ENCODE results near the gene GAA. TPM values are rescaled to one million over a fixed set of nuclear protein-coding genes. Genes with fewer than 3 reads are reported as not detected.

Gene GAA
- polyA plus RNA-seq, 1 of the 3 experiments (the other 2 are of a cell fraction), result 27.3 TPM

DNA sequence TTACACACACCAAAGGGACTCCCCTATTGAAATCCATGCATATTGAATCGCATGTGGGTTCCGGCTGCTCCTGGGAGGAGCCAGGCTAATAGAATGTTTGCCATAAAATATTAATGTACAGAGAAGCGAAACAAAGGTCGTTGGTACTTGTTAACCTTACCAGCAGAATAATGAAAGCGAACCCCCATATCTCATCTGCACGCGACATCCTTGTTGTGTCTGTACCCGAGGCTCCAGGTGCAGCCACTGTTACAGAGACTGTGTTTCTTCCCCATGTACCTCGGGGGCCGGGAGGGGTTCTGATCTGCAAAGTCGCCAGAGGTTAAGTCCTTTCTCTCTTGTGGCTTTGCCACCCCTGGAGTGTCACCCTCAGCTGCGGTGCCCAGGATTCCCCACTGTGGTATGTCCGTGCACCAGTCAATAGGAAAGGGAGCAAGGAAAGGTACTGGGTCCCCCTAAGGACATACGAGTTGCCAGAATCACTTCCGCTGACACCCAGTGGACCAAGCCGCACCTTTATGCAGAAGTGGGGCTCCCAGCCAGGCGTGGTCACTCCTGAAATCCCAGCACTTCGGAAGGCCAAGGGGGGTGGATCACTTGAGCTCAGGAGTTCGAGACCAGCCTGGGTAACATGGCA, 2.2 kb downstream of the GAA start:
- Histone ChIP-seq H3K36me3 (replicated peaks in 1 of 2; ENCODE audit: control insufficient read depth in 1 of 2, insufficient read depth in 2 of 2, low read length in 1 of 2) (peaks cover 0 to 8% of the 10 kb centered on the region in 2 experiments), H3K9ac (no peak overlapping the region), H3K9me3 (no peaks in the 10 kb centered on the region), H3K79me2 (ENCODE audit: insufficient read depth) (peaks cover 8% of the 10 kb centered on the region), H3K4me3 (ENCODE audit: low read depth in 2 of 2, low read length in 1 of 2) (no peak overlapping the region), H3K9me2 (no peaks in the 10 kb centered on the region), H3K4me2 (no peak overlapping the region), H3K27ac (ENCODE audit: low read depth in 2 of 2, low read length in 1 of 2) (no peak overlapping the region), H3F3A (replicated peaks; ENCODE audit: insufficient read depth) (no peaks in the 10 kb centered on the region), H3K27me3 (ENCODE audit: insufficient read depth) (no peaks in the 10 kb centered on the region), H2AFZ (ENCODE audit: low read depth) (no peak overlapping the region), H3K4me1 (ENCODE audit: control insufficient read depth in 1 of 2, insufficient read depth in 2 of 2, low read depth in 1 of 2, low read length in 1 of 2) (peaks cover 6 to 23% of the 10 kb centered on the region in 2 experiments; a peak in 3 of 4 replicates), H4K20me1 (ENCODE audit: insufficient read depth) (no peaks in the 10 kb centered on the region)
- TF ChIP-seq RAD21 (IDR thresholded peaks at IDR 0.05; ENCODE audit: low read length) (no peak), FOXJ3 (CRISPR knock-in tag; IDR thresholded peaks at IDR 0.05) (no peak), YY1 (IDR thresholded peaks at IDR 0.05; ENCODE audit: low read depth) (no peak), RFX5 (IDR thresholded peaks at IDR 0.05; ENCODE audit: low read length) (no peak), CHD2 (IDR thresholded peaks at IDR 0.05; ENCODE audit: low read length, partially characterized antibody) (no peak), ELF1 (IDR thresholded peaks at IDR 0.05) (no peak), TAF1 (IDR thresholded peaks at IDR 0.05; ENCODE audit: borderline replicate concordance, low read depth, low read length) (no peak), NFIC (IDR thresholded peaks at IDR 0.05; ENCODE audit: borderline replicate concordance) (no peak), MXI1 (IDR thresholded peaks at IDR 0.05; ENCODE audit: low read depth, low read length) (no peak), POLR2AphosphoS5 (IDR thresholded peaks at IDR 0.05; ENCODE audit: low read depth, low read length) (no peak), SIN3A (IDR thresholded peaks at IDR 0.05; ENCODE audit: borderline replicate concordance, low read depth, low read length) (no peak), EP300 (IDR thresholded peaks at IDR 0.05; ENCODE audit: borderline replicate concordance in 1 of 2, low read depth in 1 of 2, low read length in 1 of 2) (no peak), TEAD4 (IDR thresholded peaks at IDR 0.05; ENCODE audit: borderline replicate concordance, insufficient read depth) (no peak), NRF1 (IDR thresholded peaks at IDR 0.05; ENCODE audit: low read depth, low read length) (no peak), TCF12 (IDR thresholded peaks at IDR 0.05) (no peak), FOSL2 (IDR thresholded peaks at IDR 0.05; ENCODE audit: borderline replicate concordance, low read depth) (no peak)
- TF ChIP-seq, protein P1, sequence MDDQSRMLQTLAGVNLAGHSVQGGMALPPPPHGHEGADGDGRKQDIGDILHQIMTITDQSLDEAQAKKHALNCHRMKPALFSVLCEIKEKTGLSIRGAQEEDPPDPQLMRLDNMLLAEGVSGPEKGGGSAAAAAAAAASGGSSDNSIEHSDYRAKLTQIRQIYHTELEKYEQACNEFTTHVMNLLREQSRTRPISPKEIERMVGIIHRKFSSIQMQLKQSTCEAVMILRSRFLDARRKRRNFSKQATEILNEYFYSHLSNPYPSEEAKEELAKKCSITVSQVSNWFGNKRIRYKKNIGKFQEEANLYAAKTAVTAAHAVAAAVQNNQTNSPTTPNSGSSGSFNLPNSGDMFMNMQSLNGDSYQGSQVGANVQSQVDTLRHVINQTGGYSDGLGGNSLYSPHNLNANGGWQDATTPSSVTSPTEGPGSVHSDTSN (IDR thresholded peaks at IDR 0.05), result no peak
- TF ChIP-seq, protein P2, sequence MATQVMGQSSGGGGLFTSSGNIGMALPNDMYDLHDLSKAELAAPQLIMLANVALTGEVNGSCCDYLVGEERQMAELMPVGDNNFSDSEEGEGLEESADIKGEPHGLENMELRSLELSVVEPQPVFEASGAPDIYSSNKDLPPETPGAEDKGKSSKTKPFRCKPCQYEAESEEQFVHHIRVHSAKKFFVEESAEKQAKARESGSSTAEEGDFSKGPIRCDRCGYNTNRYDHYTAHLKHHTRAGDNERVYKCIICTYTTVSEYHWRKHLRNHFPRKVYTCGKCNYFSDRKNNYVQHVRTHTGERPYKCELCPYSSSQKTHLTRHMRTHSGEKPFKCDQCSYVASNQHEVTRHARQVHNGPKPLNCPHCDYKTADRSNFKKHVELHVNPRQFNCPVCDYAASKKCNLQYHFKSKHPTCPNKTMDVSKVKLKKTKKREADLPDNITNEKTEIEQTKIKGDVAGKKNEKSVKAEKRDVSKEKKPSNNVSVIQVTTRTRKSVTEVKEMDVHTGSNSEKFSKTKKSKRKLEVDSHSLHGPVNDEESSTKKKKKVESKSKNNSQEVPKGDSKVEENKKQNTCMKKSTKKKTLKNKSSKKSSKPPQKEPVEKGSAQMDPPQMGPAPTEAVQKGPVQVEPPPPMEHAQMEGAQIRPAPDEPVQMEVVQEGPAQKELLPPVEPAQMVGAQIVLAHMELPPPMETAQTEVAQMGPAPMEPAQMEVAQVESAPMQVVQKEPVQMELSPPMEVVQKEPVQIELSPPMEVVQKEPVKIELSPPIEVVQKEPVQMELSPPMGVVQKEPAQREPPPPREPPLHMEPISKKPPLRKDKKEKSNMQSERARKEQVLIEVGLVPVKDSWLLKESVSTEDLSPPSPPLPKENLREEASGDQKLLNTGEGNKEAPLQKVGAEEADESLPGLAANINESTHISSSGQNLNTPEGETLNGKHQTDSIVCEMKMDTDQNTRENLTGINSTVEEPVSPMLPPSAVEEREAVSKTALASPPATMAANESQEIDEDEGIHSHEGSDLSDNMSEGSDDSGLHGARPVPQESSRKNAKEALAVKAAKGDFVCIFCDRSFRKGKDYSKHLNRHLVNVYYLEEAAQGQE (IDR thresholded peaks at IDR 0.05; ENCODE audit: low read depth, low read length), result no peak
- TF ChIP-seq, protein P3, sequence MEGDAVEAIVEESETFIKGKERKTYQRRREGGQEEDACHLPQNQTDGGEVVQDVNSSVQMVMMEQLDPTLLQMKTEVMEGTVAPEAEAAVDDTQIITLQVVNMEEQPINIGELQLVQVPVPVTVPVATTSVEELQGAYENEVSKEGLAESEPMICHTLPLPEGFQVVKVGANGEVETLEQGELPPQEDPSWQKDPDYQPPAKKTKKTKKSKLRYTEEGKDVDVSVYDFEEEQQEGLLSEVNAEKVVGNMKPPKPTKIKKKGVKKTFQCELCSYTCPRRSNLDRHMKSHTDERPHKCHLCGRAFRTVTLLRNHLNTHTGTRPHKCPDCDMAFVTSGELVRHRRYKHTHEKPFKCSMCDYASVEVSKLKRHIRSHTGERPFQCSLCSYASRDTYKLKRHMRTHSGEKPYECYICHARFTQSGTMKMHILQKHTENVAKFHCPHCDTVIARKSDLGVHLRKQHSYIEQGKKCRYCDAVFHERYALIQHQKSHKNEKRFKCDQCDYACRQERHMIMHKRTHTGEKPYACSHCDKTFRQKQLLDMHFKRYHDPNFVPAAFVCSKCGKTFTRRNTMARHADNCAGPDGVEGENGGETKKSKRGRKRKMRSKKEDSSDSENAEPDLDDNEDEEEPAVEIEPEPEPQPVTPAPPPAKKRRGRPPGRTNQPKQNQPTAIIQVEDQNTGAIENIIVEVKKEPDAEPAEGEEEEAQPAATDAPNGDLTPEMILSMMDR (IDR thresholded peaks at IDR 0.05), result no peak
- ChIA-PET CTCF (interaction anchor here (0.7 to 1.5 kb wide), 4 partner anchors 20 to 878 kb away, joined by 3 to 9 read pairs (median 4); no protein-coding TSS in a partner anchor), POLR2A (interaction anchor here (0.7 to 0.8 kb wide), 2 partner anchors 9 to 24 kb away, joined by 3 to 4 read pairs; no protein-coding TSS in a partner anchor)
- 90% methylated on average over 19 of the region's 19 CpGs for WGBS (ENCODE audit: low lambda C conversion rate)
- no peak for DNase-seq
